ENCODE measurements around the gene DDC. TPM values are rescaled to one million over a fixed set of nuclear protein-coding genes. Genes with fewer than 3 reads are reported as not detected.
A peak's percentile ranks its signal among the peaks of the same experiment; 100 is the strongest.

The DDC gene
- total RNA-seq, 2 donors from 2014 or later, result 6.6 to 17.1 TPM

DNA sequence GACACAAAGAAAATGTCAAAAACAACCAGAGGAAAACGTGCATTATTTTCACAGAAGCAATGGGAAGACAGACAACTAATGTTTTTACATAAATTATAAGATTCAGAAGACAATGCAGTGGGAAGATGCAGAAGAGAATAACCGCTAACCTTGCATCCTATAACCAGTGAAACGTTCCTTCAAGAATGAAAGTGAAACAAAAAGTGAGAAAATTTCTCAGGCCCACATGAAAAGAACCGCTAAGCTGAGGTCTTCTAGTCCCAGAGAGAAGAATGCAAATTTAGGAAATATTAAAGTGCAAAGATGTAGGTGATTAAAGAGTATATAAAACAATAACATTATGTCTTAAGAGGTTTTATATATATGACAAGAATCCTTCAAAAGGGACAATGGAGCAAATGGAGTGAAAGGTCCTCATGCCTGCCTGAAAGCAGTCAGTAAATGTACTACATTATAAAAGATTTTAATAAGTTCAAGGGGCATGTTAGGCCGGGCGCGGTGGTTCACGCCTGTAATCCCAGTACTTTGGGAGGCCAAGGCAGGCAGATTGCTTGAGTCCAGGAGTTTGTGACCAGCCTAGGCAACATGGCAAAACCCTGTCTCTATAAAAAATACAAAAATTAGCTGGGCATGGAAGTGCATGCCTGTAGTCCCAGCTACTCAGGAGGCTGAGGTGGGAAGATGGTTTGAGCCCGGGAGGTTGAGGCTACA lies 43.1 kb upstream of the DDC start:
- Histone ChIP-seq H3K9me3 (no peaks in the 10 kb centered on the region), H3K27ac (no peak overlapping the region), H3K4me3 (no peak overlapping the region), H3K27me3 (no peaks in the 10 kb centered on the region), H3K36me3 (replicated peaks in 1 of 2; ENCODE audit: insufficient read depth in 1 of 2, low read depth in 2 of 2) (peaks cover 8 to 71% of the 10 kb centered on the region in 2 donors), H3K4me1 (no peaks in the 10 kb centered on the region)
- no peak for ATAC-seq
- intact Hi-C loops (cut with DNase I), result no loop called here
- TF ChIP-seq, protein P1, sequence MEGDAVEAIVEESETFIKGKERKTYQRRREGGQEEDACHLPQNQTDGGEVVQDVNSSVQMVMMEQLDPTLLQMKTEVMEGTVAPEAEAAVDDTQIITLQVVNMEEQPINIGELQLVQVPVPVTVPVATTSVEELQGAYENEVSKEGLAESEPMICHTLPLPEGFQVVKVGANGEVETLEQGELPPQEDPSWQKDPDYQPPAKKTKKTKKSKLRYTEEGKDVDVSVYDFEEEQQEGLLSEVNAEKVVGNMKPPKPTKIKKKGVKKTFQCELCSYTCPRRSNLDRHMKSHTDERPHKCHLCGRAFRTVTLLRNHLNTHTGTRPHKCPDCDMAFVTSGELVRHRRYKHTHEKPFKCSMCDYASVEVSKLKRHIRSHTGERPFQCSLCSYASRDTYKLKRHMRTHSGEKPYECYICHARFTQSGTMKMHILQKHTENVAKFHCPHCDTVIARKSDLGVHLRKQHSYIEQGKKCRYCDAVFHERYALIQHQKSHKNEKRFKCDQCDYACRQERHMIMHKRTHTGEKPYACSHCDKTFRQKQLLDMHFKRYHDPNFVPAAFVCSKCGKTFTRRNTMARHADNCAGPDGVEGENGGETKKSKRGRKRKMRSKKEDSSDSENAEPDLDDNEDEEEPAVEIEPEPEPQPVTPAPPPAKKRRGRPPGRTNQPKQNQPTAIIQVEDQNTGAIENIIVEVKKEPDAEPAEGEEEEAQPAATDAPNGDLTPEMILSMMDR (IDR thresholded peaks at IDR 0.05), result no peak
- TF ChIP-seq POLR2A (IDR thresholded peaks at IDR 0.05), result no peak
- 73 to 87% methylated on average over 9 of the region's 9 CpGs for WGBS, 2 donors
- DNase-seq, result no peak

DNA sequence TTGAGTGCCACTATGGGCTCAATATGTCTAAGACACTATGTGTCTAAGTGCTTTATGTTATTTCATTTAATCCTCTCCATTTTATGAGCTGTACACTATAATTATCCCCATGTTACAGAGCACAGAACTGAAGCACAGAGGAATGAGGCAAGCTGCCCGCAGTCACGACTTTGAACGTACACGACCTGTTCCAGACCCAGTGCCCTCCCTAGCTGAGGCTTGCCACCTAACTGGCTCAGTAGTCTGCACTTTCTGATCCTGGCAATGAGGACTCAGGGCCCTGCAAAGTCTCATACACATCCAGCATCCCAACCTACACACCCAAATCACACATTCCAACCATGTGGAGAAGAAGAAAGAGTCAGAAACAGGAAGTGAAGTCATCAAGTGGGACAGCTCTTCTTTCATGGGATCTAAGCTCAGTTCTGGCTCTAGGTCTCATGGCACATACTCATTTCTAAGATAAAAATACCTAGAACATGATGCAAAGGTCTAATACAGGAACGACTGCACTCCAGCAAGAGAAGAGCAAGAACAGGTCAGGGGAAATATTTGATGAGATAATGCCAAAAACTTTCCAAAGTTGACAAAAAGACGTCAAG lies 42.4 kb upstream of the DDC start:
- Histone ChIP-seq H3K27ac (no peak overlapping the region), H3K36me3 (replicated peaks in 1 of 2; ENCODE audit: insufficient read depth in 1 of 2, low read depth in 2 of 2) (peaks cover 15 to 65% of the 10 kb centered on the region in 2 donors), H3K4me3 (no peak overlapping the region), H3K9me3 (no peaks in the 10 kb centered on the region), H3K27me3 (no peaks in the 10 kb centered on the region), H3K4me1 (no peaks in the 10 kb centered on the region)
- WGBS, 2 donors, result 77 to 83% methylated on average over 6 of the region's 6 CpGs
- no peak for ATAC-seq
- intact Hi-C loops (cut with DNase I), result no loop called here
- DNase-seq, result no peak
- TF ChIP-seq, protein P1 (IDR thresholded peaks at IDR 0.05), result no peak
- TF ChIP-seq POLR2A (IDR thresholded peaks at IDR 0.05), result no peak

DNA sequence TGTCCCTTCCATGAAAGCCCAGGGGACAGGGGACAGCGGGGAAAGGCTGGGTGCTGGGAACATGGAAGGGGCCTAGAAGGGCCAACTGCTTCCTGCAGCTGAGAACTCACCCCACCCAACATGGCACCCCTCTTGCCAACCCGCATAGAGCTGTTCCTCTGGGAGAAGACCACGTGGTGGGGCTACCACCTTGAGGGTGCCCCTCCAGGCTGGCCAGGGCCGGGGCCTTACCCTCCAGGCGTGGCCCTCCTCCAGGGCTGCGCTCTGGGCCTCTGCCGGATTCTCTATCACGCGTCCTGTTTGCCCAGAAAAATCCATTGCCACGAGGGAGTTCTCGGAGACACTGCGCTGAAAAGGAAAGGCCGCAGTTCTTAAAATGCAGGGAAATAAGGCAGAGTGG lies 39.9 kb upstream of the DDC start:
- Histone ChIP-seq H3K27ac (no peak overlapping the region), H3K9me3 (no peaks in the 10 kb centered on the region), H3K36me3 (replicated peaks in 1 of 2; ENCODE audit: insufficient read depth in 1 of 2, low read depth in 2 of 2) (peaks cover 15 to 58% of the 10 kb centered on the region in 2 donors), H3K4me3 (no peak overlapping the region), H3K4me1 (no peaks in the 10 kb centered on the region), H3K27me3 (no peaks in the 10 kb centered on the region)
- no peak for TF ChIP-seq POLR2A (IDR thresholded peaks at IDR 0.05)
- TF ChIP-seq, protein P1 (IDR thresholded peaks at IDR 0.05), result no peak
- DNase-seq (no peak), ATAC-seq (no peak)
- WGBS, 2 donors, result 90 to 94% methylated on average over 11 to 13 of the region's 13 CpGs
- intact Hi-C loops (cut with DNase I), result no loop called here

DNA sequence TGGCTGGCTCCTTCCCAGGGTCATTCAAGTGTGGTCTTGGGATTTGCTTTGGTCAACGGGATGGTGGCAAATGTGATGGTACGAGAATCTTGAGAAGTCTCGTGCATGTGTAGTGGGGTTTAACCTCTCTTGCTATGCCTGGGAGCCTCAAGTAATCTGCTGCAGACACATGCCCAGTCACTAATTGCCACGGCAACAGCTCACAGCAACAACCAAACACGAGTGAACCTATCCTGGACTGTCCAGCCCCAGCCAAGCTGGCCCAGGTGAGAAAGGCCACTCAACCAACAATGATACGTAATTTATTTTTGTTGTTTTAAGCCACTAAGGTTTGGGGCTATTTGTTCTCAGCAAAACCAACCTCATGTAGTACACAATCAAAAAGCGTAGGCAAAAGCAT lies 38.1 kb upstream of the DDC start:
- WGBS, 2 donors, result 73 to 76% methylated on average over 7 of the region's 7 CpGs
- no peak for DNase-seq
- Histone ChIP-seq H3K4me1 (no peaks in the 10 kb centered on the region), H3K4me3 (no peak overlapping the region), H3K27me3 (no peaks in the 10 kb centered on the region), H3K36me3 (replicated peaks in 1 of 2; ENCODE audit: insufficient read depth in 1 of 2, low read depth in 2 of 2) (peaks cover 23 to 67% of the 10 kb centered on the region in 2 donors), H3K9me3 (no peaks in the 10 kb centered on the region), H3K27ac (peak overlapping the region in 1 of 4 donors; percentile 25)
- intact Hi-C loops (cut with DNase I), result no loop called here
- ATAC-seq, result peak; percentile 59
- TF ChIP-seq, protein P1 (IDR thresholded peaks at IDR 0.05), result no peak
- TF ChIP-seq POLR2A (IDR thresholded peaks at IDR 0.05), result no peak
